ENCODE results near the gene AKAP7. TPM values are rescaled to one million over a fixed set of nuclear protein-coding genes. Genes with fewer than 3 reads are reported as not detected.

Gene AKAP7
- polyA plus RNA-seq, 1 donor: 15.2 TPM

GRCh38 chr6:131205481-131206244, 70.4 kb downstream of the AKAP7 start:
- no peak for DNase-seq

DNA sequence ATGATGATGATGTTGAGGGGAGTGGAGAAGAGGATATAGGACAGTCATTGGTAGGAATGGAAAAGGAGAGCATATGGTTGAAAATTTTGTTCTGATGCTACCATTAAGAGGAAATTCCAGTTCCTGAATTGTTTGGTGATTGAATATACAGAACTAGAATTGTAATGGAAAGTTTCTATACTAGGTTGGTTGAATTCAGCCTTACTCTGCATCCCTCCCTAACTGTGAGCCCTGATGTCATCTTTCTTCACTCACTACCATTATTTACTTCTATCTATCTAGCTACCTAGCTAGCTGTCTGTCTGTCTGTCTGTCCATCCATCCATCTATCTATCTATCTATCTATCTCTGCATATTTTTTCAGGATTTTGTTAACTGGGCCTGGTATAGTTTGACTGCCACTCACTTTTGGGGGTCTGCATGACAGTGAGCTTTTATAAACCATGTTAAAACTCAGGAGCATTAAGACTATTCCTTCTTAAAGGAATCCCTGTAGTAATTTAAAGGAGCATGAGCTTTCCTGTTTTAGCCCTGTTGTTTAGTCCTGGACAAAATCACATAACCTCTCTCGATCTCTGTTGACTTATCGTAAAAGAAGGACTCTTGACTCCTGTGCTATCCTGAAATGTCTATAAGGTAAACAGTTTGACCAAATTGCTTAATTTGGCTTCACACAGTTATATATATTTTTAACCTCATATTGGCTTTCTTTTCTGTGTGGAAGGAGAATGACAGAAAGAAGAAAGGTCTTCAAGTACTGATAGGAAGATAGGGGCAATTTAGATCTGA, 71.4 kb downstream of the AKAP7 start:
- no peak for DNase-seq

GRCh38 chr6:131208787-131209186, 73.5 kb downstream of the AKAP7 start:
- no peak for DNase-seq

- no peak for DNase-seq
Measured at GRCh38 chr6:131210469-131210868, 75.2 kb downstream of the AKAP7 start.

- no peak for DNase-seq
Measured at GRCh38 chr6:131212024-131212423, 76.8 kb downstream of the AKAP7 start.

- DNase-seq: no peak
Measured at GRCh38 chr6:131212913-131213312, 77.6 kb downstream of the AKAP7 start.

- peak; percentile 76 for DNase-seq
Measured at GRCh38 chr6:131213501-131213990, 78.3 kb downstream of the AKAP7 start.

GRCh38 chr6:131215219-131215618, 80.0 kb downstream of the AKAP7 start:
- DNase-seq: no peak

- no peak for DNase-seq
Measured at GRCh38 chr6:131216246-131216645, 81.0 kb downstream of the AKAP7 start.

- DNase-seq: no peak
Measured at GRCh38 chr6:131222773-131223172, 87.5 kb downstream of the AKAP7 start.

GRCh38 chr6:131223416-131223815, 88.1 kb downstream of the AKAP7 start:
- DNase-seq: no peak

DNA sequence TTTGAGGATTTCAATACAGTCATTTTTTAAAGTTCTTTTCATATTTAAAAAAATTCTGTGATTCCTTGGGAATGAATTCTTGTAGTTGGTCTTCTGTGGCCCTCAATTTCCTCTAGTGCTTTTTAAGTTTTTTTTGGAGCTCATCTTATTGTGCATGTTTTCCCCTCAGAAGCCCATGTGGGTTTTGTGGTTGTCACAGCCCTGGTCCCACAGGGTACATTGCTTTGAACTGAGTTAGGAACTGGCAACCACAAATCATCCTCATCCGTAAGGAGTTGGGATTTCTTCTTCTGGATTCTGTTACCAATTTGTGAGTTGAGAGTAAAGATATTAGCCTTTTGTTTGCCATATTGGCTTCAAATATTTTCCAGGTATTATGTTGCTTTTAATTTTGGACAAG, 89.9 kb downstream of the AKAP7 start:
- DNase-seq: no peak

- DNase-seq: no peak
Measured at GRCh38 chr6:131225959-131226358, 90.7 kb downstream of the AKAP7 start.

- DNase-seq: no peak
Measured at GRCh38 chr6:131226459-131227157, 91.3 kb downstream of the AKAP7 start.

DNA sequence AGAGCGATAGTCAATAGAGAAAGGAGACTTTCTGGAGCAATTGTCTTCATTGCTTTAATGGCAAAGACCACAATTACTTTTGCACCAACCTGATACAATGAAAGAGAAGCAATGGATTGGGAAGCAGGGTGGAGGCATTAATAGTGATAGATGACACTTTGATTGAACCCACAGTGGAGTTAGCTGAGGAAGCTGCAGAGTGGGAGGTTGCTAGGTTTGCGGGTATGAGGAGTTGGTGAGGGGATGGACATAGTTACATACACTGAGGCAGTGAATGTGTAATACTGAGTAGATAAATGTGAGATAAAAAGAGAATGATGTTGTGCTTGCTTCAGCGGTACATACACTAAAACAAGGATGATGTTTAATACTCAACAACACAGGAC, 91.9 kb downstream of the AKAP7 start:
- DNase-seq: no peak

DNA sequence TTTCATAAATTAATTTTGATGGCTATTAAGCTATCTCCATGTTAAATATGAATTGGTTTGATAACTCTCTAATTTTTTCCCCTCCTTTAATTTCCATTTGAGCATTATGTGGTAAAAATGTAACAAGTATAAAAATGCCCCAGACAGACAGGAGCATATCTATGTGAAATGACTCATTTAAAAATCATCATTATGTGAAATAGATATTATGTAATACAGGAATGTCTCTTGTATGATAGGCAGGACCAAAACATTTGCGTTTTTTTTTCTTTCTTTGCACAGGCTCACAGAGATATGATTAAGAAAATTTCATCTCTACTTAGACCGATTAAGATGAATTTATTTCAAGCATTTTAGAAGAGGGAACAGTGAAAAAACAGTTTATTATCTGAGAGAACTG, 95.8 kb downstream of the AKAP7 start:
- no peak for DNase-seq

DNA sequence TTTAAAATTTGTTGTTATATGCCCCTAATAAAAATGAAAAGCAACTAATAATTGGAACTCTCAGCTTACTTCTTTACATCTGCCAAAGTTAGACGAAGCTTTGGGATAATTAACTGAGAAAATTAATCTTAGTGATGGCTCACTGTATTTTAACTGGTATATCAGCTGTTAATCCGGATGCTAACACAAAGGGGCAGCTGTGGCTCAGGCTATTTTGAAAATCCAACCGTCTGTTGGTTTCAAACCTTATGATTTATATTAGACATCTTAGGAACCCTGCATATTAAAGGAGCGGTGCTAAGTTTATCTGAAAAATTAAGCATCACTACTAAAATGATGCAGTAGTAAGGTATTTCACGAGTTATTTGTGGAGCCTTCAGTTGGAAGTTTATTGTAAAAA, 96.6 kb downstream of the AKAP7 start:
- DNase-seq: no peak

DNA sequence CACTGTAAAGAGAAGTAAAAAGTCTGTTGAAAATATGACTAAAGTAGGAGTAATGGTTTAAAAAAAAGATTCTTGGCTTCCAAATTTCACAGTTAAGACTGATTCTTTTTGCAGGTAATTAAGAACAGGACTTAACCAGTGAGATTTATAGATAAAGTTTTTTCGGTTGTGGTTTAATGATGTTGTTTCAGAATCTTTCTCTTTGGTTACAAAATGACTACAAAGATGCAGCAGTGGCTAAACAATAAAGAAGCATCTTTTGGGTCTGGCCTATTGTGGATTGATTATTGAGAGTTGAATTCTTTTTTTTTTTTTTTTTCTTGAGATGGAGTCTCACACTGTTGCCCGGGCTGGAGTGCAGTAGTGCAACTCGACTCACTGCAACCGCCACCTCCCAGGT, 109.7 kb downstream of the AKAP7 start:
- DNase-seq: no peak

DNA sequence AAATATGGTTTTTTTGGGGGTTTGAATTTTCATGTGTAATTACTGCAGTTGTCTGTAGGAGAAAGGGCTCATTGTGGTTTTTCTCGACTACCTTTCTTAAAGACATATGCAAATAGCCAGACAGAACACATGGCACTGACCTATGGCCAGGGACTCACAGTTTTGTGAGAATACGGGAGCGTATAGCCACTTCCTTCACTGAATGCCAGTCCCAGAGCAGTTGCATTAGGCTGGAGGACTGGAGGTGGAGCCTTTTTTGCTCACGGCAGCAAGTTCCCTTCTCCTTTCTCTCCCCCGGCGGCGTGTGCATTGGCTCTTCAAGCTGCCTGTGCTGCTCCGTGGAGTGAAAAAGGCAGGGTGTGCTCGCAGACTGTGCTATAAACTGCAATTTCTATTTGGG, 114.9 kb downstream of the AKAP7 start:
- DNase-seq: peak; percentile 81

DNA sequence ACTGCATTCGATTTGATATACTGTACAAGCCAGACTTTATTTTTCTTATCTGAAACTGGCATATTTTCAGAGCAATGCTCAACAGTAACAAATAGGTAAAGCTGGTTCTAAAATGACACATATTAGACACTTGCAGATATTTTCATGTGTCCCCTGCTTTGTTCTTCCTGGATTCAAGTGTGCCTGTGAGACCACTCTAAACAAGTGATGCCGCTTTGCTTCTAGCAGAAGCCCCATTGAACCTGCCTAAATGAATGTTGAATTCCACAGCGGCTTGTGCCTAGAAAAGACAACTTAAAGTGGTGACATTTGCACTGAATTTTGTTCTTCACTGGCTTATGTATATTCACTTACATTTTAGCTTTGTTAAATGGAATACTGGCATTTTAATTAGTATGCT, 115.7 kb downstream of the AKAP7 start:
- no peak for DNase-seq

DNA sequence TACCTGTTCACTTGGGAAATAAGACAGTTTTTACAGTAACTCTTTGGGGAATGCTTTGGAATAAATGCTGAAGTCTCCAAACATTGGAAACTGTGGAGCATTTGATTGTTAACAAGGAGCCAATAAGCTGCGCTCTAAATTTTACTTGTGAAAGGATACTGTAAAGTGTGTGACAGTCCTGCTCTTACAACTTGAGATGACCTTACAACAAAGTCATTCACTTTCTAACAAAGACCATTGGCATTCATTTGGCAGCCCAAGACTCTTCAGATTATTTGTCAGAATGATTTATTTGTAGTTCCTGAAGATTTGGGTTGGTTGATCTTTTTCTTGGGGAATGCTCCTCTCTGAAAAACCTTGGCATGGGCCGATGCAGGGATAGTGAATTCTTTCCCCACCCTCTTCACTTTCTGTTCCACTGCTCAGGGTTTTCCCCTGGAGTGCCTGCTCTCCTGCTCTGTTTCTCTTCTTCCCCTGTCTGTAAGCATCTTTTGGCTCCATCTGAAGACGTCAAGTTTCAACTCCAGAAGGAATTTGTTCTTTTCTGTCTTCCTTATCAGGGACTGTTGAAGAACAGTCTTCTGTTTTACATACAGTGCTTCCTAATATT, 116.4 kb downstream of the AKAP7 start:
- peak; percentile 22 for DNase-seq

DNA sequence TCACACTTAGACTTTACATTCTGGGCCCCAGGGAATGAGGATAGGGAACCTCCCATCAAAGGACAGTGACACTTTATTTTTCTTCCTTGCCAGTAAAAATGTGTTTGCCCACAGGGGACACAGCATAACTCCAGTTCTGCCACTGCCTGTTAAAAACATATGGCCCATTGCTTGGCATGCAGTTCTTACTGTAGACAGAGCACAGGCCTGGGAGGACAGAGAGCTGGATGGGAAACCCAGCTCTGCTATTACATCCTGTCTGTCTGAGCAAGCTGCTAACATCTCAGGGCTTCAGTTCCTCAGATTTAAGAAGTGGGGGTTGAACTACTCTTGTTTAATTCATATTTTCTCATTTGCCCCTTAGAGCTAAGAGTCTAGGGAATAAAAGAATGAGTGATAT, 120.2 kb downstream of the AKAP7 start:
- no peak for DNase-seq

DNA sequence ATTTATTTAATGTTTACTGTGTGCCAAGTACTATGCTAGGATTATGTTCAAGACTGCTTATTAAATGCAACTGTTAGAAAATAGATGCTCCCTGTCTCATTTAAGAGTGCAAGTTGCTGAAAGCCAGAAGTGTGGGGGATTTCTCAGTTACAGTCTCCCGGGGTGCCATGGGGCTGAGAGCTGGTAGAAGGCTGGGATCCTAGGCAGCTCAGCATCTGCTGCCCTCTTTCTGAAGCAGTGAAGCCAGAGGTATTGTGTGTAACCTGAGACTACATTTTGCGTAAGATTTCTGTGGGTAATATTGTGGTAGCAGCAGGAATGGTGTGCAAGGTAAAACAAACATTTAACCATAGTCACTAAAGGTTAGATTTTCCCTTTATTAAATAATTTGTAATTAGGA, 120.6 kb downstream of the AKAP7 start:
- DNase-seq: no peak
